Right lobe of liver (tissue), 6 donors: Measurements from ENCODE around the gene RHOT2. TPM values are rescaled to one million over a fixed set of nuclear protein-coding genes. Genes with fewer than 3 reads are reported as not detected.

ENCODE experiments used
- ATAC-seq, 4 donors: fragments of 200-7000 bp; cut with Tn5 transposase; one replicate each; pipeline ENCODE4 v1.9.1; 2020; ENCODE audit warnings: mild to moderate bottlenecking in 4 of 4, moderate library complexity in 4 of 4
- DNase-seq, 3 donors: peaks; one replicate each; pipeline ENCODE4 v3.0.0-alpha.2; 2020
- H3K27ac ChIP-seq, 3 donors: fragments of 200-600 bp; one replicate each; pipeline ENCODE4 v1.8.0; 2022
- H3K27me3 ChIP-seq, 2 donors: fragments of 200-600 bp; one replicate each; pipeline ENCODE4 v1.8.0; 2022
- H3K36me3 ChIP-seq, 4 donors: fragments of 200-600 bp; sonication (generic) in 1 of 4; one replicate each; pipeline versions ENCODE4 v1.5.1 to v1.8.0; 2017 to 2022; ENCODE audit warnings: control low read depth in 1 of 4
- H3K4me1 ChIP-seq, 4 donors: fragments of 200-600 bp; sonication (generic) in 1 of 4; one replicate each; pipeline versions ENCODE4 v1.5.1 to v1.8.0; 2017 to 2022; ENCODE audit warnings: control low read depth in 1 of 4
- H3K4me3 ChIP-seq, 3 donors: fragments of 200-600 bp; one replicate each; pipeline ENCODE4 v1.8.0; 2022
- H3K9me3 ChIP-seq, 4 donors: fragments of 200-600 bp; sonication (generic) in 1 of 4; one replicate each; pipeline versions ENCODE4 v1.5.1 to v1.8.0; 2017 to 2022; ENCODE audit warnings: control low read depth in 1 of 4
- CTCF ChIP-seq, 4 donors: fragments of 200-600 bp in 3 of 4; fragments of 450-650 bp in 1 of 4; IDR thresholded peaks; one replicate each; pipeline versions ENCODE4 v1.5.1 to v1.8.0; 2016 to 2022; ENCODE audit warnings: antibody characterized with exemption in 4 of 4, mild to moderate bottlenecking in 2 of 4
- POLR2A ChIP-seq: fragments of 450-650 bp; IDR thresholded peaks from one replicate; pipeline ENCODE4 v1.6.1; 2017; ENCODE audit warnings: antibody characterized with exemption, mild to moderate bottlenecking
- WGBS: methylation state at CpG from one replicate; pipeline ENCODE4 v1.1.6; 2018; ENCODE audit warnings: low coverage, low lambda C conversion rate; ENCODE audit not compliant: insufficient coverage; ENCODE audit errors: missing lambda C conversion rate; 5-methylcytosine and 5-hydroxymethylcytosine counted together
- intact Hi-C, 2 donors: fragments of 100-400 bp; cut with DNase I; formaldehyde crosslinking; loops; one replicate each; pipeline versions ENCODE4 v1.11.2 to v1.14.1; 2022
- total RNA-seq, 6 experiments: library from RNA; depleted of rRNA in 2 of 6; stranded (reverse); fragments of >200 nt in 2 of 6; fragmentation: NEBNext Ultra II Directional in 3 of 6; extraction: Animal tissue kit (Norgen Biotek cat#: 25700) in 3 of 6; gene quantifications; one replicate each; pipeline versions ENCODE4 v1.1.0 to v1.2.4, GENCODE V29; 2016 to 2023
- donor health status: DM: no; HTN: yes; CAD: no.
- donor health status: DM: no; HTN: no; CAD: no.
- donor health status: DM: no; HTN: no; CAD: no.
- donor health status: DM: no; HTN: yes; CAD: no.
- donor health status: DM: no; HTN: yes; CAD: no.

Gene RHOT2
- total RNA-seq, 6 experiments from 2014 or later = 28.5 to 44.8 (median 40.3) TPM

- H3K4me1 ChIP-seq = peaks cover 0 to 20% (median 2%) of the 10 kb centered on the region in 4 donors
- DNase-seq (peak; percentile 90 to 94 (median 93)), ATAC-seq (peak; percentile 79 to 90 (median 84))
- H3K27me3 ChIP-seq = no peaks in the 10 kb centered on the region
- peak within 1 kb of the TSS; percentile 54 to 63 (median 58) for H3K4me3 ChIP-seq
- H3K27ac ChIP-seq = no peak within 1 kb of the TSS
- no CpG with 5 or more reads among the region's 108 CpGs for WGBS
- intact Hi-C loops = loop anchor here (5.0 kb wide), 2 partner anchors 72 to 337 kb away; partner anchors contain the start of genes CHTF18 (in 1 of the 2) and RPUSD1 (in 1 of the 2)
- TF ChIP-seq CTCF (IDR thresholded peaks at IDR 0.05) (no peak), POLR2A (no peak)
- no peaks in the 10 kb centered on the region for H3K9me3 ChIP-seq
- H3K36me3 ChIP-seq = no peaks in the 10 kb centered on the region
Observed at GRCh38 chr16:714558-715476, 46.9 kb downstream of the RHOT2 start, which contains the start of gene METRN. Gene METRN, plus strand, starts transcription at chr16:715118. Its CDS starts 172 bp downstream, at chr16:715290.

- H3K27ac ChIP-seq = no peak overlapping the region
Observed at GRCh38 chr16:715477-716199, 47.7 kb downstream of the RHOT2 start.

GRCh38 chr16:716200-716568, 48.3 kb downstream of the RHOT2 start:
- Histone ChIP-seq H3K27me3 (no peaks in the 10 kb centered on the region), H3K27ac (no peak overlapping the region), H3K9me3 (no peaks in the 10 kb centered on the region), H3K4me1 (peaks cover 0 to 27% (median 3%) of the 10 kb centered on the region in 4 donors), H3K36me3 (no peaks in the 10 kb centered on the region), H3K4me3 (peak overlapping the region; percentile 12 to 63 (median 31))
- intact Hi-C loops = no loop called here
- no CpG with 5 or more reads among the region's 12 CpGs for WGBS
- DNase-seq (peak; percentile 85 to 94 (median 93)), ATAC-seq (peak; percentile 50 to 70 (median 66))
- TF ChIP-seq POLR2A (no peak), CTCF (IDR thresholded peaks at IDR 0.05) (no peak)

More at GRCh38 chr16:715477-716199, 47.7 kb downstream of the RHOT2 start:
- peak overlapping the region; percentile 54 to 63 (median 58) for H3K4me3 ChIP-seq
- WGBS = 4% methylated on average over 10 of the region's 74 CpGs
- TF ChIP-seq POLR2A = no peak
- peak in 2 of 4 donors; percentile 8 to 25 for TF ChIP-seq CTCF (IDR thresholded peaks at IDR 0.05)
- peaks cover 0 to 27% (median 3%) of the 10 kb centered on the region in 4 donors for H3K4me1 ChIP-seq
- intact Hi-C loops = no loop called here
- no peaks in the 10 kb centered on the region for H3K36me3 ChIP-seq
- ATAC-seq (peak in 2 of 4 donors; percentile 1 to 10), DNase-seq (no peak)
- no peaks in the 10 kb centered on the region for H3K9me3 ChIP-seq
- H3K27me3 ChIP-seq = no peaks in the 10 kb centered on the region

GRCh38 chr16:716768-717325, 48.9 kb downstream of the RHOT2 start:
- Histone ChIP-seq H3K27me3 (no peaks in the 10 kb centered on the region), H3K4me3 (no peak overlapping the region), H3K4me1 (peaks cover 0 to 33% (median 5%) of the 10 kb centered on the region in 4 donors), H3K27ac (no peak overlapping the region), H3K36me3 (no peaks in the 10 kb centered on the region), H3K9me3 (no peaks in the 10 kb centered on the region)
- DNase-seq (no peak), ATAC-seq (no peak)
- WGBS = 65% methylated on average over 5 of the region's 29 CpGs
- TF ChIP-seq POLR2A = no peak
- TF ChIP-seq CTCF (IDR thresholded peaks at IDR 0.05) = no peak
- intact Hi-C loops = no loop called here
